Heart right ventricle (tissue), 16 donors: ENCODE measurements around the gene VPS8. TPM values are rescaled to one million over a fixed set of nuclear protein-coding genes. Genes with fewer than 3 reads are reported as not detected.
"Not testable (repeated sequence)": the region's sequence is repeated elsewhere in the genome, so short reads cannot be mapped to it uniquely, and the experiment has no call there.

ENCODE experiments used
- ATAC-seq, 8 donors: fragments of 200-7000 bp; cut with Tn5 transposase; one replicate each; pipeline ENCODE4 v1.9.1; 2020; ENCODE audit warnings: mild to moderate bottlenecking in 8 of 8, moderate library complexity in 8 of 8, moderate number of reproducible peaks in 1 of 8
- DNase-seq, 2 donors: peaks; one replicate each; pipeline ENCODE4 v3.0.0-alpha.2; 2020
- H3K27ac ChIP-seq, 10 donors: fragments of 200-600 bp; sonication (generic) in 2 of 10; one replicate each; pipeline versions ENCODE4 v1.5.0 to v1.8.0; 2020 to 2022; ENCODE audit warnings: mild to moderate bottlenecking in 3 of 10
- H3K27me3 ChIP-seq, 7 donors: fragments of 200-600 bp; one replicate each; pipeline ENCODE4 v1.8.0; 2021 to 2022; ENCODE audit warnings: mild to moderate bottlenecking in 2 of 7
- H3K36me3 ChIP-seq, 9 donors: fragments of 200-600 bp; sonication (generic) in 1 of 9; one replicate each; pipeline versions ENCODE4 v1.5.0 to v1.8.0; 2020 to 2022; ENCODE audit warnings: mild to moderate bottlenecking in 2 of 9
- H3K4me1 ChIP-seq, 9 donors: fragments of 200-600 bp; sonication (generic) in 1 of 9; one replicate each; pipeline versions ENCODE4 v1.5.0 to v1.8.0; 2020 to 2022; ENCODE audit warnings: mild to moderate bottlenecking in 4 of 9
- H3K4me3 ChIP-seq, 10 donors: fragments of 200-600 bp; sonication (generic) in 2 of 10; one replicate each; pipeline versions ENCODE4 v1.5.0 to v1.8.0; 2020 to 2022; ENCODE audit warnings: mild to moderate bottlenecking in 7 of 10, moderate library complexity in 2 of 10
- H3K9me3 ChIP-seq, 11 donors: fragments of 200-600 bp in 10 of 11; sonication (generic) in 2 of 11; one replicate each; pipeline versions ENCODE4 v1.5.0 to v1.8.0; 2013 to 2022; ENCODE audit warnings: mild to moderate bottlenecking in 2 of 11, control low read depth in 1 of 11, moderate library complexity in 1 of 11
- CTCF ChIP-seq, 9 donors: fragments of 200-600 bp; sonication (generic) in 2 of 9; IDR thresholded peaks; one replicate each; pipeline versions ENCODE4 v1.5.0 to v1.8.0; 2021 to 2022; ENCODE audit warnings: antibody characterized with exemption in 9 of 9, mild to moderate bottlenecking in 5 of 9, moderate library complexity in 1 of 9
- WGBS, 2 donors: extraction: QIAGEN DNeasy Blood & Tissue Kit; methylation state at CpG; one replicate each; pipeline ENCODE4 v1.1.7; 2013; ENCODE audit warnings: inconsistent platforms in 1 of 2; 5-methylcytosine and 5-hydroxymethylcytosine counted together
- intact Hi-C, 10 donors: fragments of 100-400 bp; cut with DNase I; formaldehyde crosslinking; loops; one replicate each; pipeline versions ENCODE4 v1.11.1 to v1.14.2; 2022
- polyA plus RNA-seq, 2 donors: library from polyadenylated mRNA; stranded (reverse); fragments of 200-250 nt; gene quantifications; one replicate each; pipeline ENCODE4 v1.2.3, GENCODE V29; 2013
- total RNA-seq, 10 donors: library from RNA; stranded (reverse); fragmentation: NEBNext Ultra II Directional in 3 of 10; extraction: Animal tissue kit (Norgen Biotek cat#: 25700) in 3 of 10; gene quantifications; one replicate each; pipeline versions ENCODE4 v1.2.1 to v1.2.4, GENCODE V29; 2021 to 2023
- donor health status: Arrhythmogenic right ventricular cardiomyopathy.
- donor health status: ischemic (EF 13 %, LVEDD 7.1; RV severe dilation, severe dysfunction).
- donor health status: healthy with polysubstance abuse.
- donor health status: DM: no; HTN: yes; CAD: no.
- donor health status: DM: no; HTN: no; CAD: no.
- donor health status: ischemic (EF 25% LVEDD 6.9; RV normal size, moderate dysfunction).
- donor health status: ischemic (EF 25% LVEDD 5.7; RV mildly dilated, moderate dysfunction).
- donor health status: healthy.
- donor health status: DM: yes; HTN: yes; CAD: no.
- donor health status: Ischemic cardiomyopathy.
- donor health status: ischemic (EF 35%, LVEDD 5.7; RV mildly dilated, moderate dysfunction).
- donor health status: nonischemic (EF 11% LVEDD 7.7; RV severe dilation, severe dysfunction).
- donor health status: DM: yes; HTN: yes; CAD: no.
- donor health status: PGD.
- donor health status: ischemic (EF 29% LVEDD 5.4; RV normal size, mild dysfunction).
- donor health status: nonischemic (EF 23%, LVEDD 6.1; RV moderate dilation, normal function).

The VPS8 gene
- total and polyA plus RNA-seq, 12 donors, result 11.1 to 123 (median 80.6) TPM

- Histone ChIP-seq H3K27me3 (no peaks in the 10 kb centered on the region), H3K4me1 (peaks cover 0 to 7% (median 0%) of the 10 kb centered on the region in 9 donors), H3K27ac (no peak overlapping the region), H3K4me3 (no peak overlapping the region), H3K36me3 (peaks cover 0 to 79% (median 0%) of the 10 kb centered on the region in 9 donors), H3K9me3 (no peaks in the 10 kb centered on the region)
- no peak for ATAC-seq
- no peak for TF ChIP-seq CTCF (IDR thresholded peaks at IDR 0.05)
- DNase-seq, result no peak
- intact Hi-C loops, result no loop called here
- whole genome bisulfite sequencing, 2 donors, result 97 to 100% methylated on average over 1 of the region's 1 CpG
Measured at GRCh38 chr3:184894051-184894450, 82.1 kb downstream of the VPS8 start.

- WGBS, 2 donors, result 92 to 96% methylated on average over 4 of the region's 4 CpGs
- Histone ChIP-seq H3K9me3 (no peaks in the 10 kb centered on the region), H3K4me1 (peaks cover 0 to 7% (median 0%) of the 10 kb centered on the region in 9 donors), H3K27me3 (no peaks in the 10 kb centered on the region), H3K4me3 (no peak overlapping the region), H3K27ac (no peak overlapping the region), H3K36me3 (peaks cover 0 to 79% (median 0%) of the 10 kb centered on the region in 9 donors)
- TF ChIP-seq CTCF (IDR thresholded peaks at IDR 0.05), result no peak
- intact Hi-C loops, result no loop called here
- no peak for ATAC-seq
- no peak for DNase-seq
Measured at GRCh38 chr3:184895350-184895749, 83.4 kb downstream of the VPS8 start.

- H3K4me3 ChIP-seq, result no peak overlapping the region
- peaks cover 0 to 7% (median 0%) of the 10 kb centered on the region in 9 donors for H3K4me1 ChIP-seq
- no peak for DNase-seq
- WGBS, 2 donors, result 81% methylated on average over 2 of the region's 2 CpGs
- no peak for ATAC-seq
- H3K27me3 ChIP-seq, result no peaks in the 10 kb centered on the region
- peaks cover 0 to 79% (median 0%) of the 10 kb centered on the region in 9 donors for H3K36me3 ChIP-seq
- intact Hi-C loops, result no loop called here
- H3K9me3 ChIP-seq, result no peaks in the 10 kb centered on the region
- no peak for TF ChIP-seq CTCF (IDR thresholded peaks at IDR 0.05)
- no peak overlapping the region for H3K27ac ChIP-seq
Measured at GRCh38 chr3:184896336-184896735, 84.4 kb downstream of the VPS8 start.

GRCh38 chr3:184899953-184900595 lies 88.1 kb downstream of the VPS8 start:
- Histone ChIP-seq H3K36me3 (peaks cover 0 to 90% (median 8%) of the 10 kb centered on the region in 9 donors), H3K4me1 (peaks cover 0 to 1% (median 0%) of the 10 kb centered on the region in 9 donors), H3K27ac (no peak overlapping the region), H3K9me3 (peaks cover 0 to 12% (median 1%) of the 10 kb centered on the region in 11 donors), H3K4me3 (no peak overlapping the region), H3K27me3 (no peaks in the 10 kb centered on the region)
- DNase-seq, result no peak
- 87 to 90% methylated on average over 5 of the region's 5 CpGs for WGBS, 2 donors
- TF ChIP-seq CTCF (IDR thresholded peaks at IDR 0.05), result no peak
- intact Hi-C loops, result no loop called here
- no peak for ATAC-seq

- 92 to 99% methylated on average over 4 of the region's 4 CpGs for WGBS, 2 donors
- Histone ChIP-seq H3K9me3 (peaks cover 0 to 18% (median 3%) of the 10 kb centered on the region in 11 donors), H3K4me1 (peaks cover 0 to 13% (median 0%) of the 10 kb centered on the region in 9 donors), H3K36me3 (peaks cover 0 to 70% (median 9%) of the 10 kb centered on the region in 9 donors), H3K27ac (peak overlapping the region in 1 of 10 donors; percentile 10)
- H3K4me3 ChIP-seq, H3K27me3 ChIP-seq, intact Hi-C loops, DNase-seq, ATAC-seq: not testable (repeated sequence)
Measured at GRCh38 chr3:184907031-184907430, 95.1 kb downstream of the VPS8 start.
